GM18907 (cell line): ENCODE results near the gene REG4.
"Not testable (repeated sequence)": the region's sequence is repeated elsewhere in the genome, so short reads cannot be mapped to it uniquely, and the experiment has no call there.

Experiments
- ATAC-seq: cut with Tn5 transposase; IDR thresholded peaks from one replicate; pipeline ENCODE4 v1.9.1; 2021; ENCODE audit warnings: mild to moderate bottlenecking, moderate library complexity; ENCODE audit not compliant: unreplicated experiment

The REG4 gene

GRCh38 chr1:119808491-119808890 is 2.8 kb downstream of the REG4 start:
- ATAC-seq, result no peak

DNA sequence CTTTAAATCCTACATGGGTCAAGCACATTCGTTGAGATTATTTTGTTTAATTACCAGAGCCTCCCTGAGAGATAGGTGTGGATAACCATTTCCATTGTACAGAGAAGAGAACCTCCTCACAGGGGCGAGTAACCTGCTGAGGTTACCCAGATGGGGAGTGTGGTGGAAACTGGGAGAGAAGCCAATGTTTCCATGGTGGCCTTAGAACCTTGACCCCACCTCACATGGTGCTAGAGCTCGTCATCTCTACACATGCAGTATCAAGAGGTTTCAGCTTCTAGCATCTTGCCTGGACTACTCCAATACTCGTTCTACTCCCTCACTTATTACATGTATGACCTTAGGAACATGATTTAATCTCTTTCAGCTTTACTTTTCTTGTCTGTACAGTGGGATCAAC is 4.8 kb downstream of the REG4 start:
- no peak for ATAC-seq

- ATAC-seq, result no peak
Measured at GRCh38 chr1:119805746-119806145, 5.5 kb downstream of the REG4 start.

DNA sequence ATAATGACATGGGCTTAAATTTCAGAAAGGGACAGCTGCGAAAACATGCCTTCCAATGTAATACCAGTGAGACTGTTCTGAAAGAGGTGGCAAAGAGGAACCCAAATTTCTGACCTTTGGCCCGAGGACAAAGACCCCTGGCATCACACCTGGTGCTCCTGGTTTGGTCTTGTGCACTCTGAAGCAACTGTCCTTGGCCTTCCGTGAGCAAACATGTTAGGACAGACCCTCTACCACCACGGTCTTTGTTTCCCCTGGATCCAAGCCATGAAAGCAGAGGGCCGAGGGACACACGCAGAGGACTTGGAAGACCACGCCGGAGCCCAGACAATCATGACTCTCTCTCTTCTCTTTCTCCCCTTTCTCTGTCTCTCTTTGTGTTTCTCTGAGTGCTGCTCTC is 6.0 kb downstream of the REG4 start:
- ATAC-seq, result no peak

- ATAC-seq, result no peak
Measured at GRCh38 chr1:119799599-119800177, 11.6 kb downstream of the REG4 start.

GRCh38 chr1:119799003-119799402 is 12.3 kb downstream of the REG4 start:
- ATAC-seq, result no peak

GRCh38 chr1:119797606-119798005 is 13.7 kb downstream of the REG4 start:
- no peak for ATAC-seq

- no peak for ATAC-seq
Measured at GRCh38 chr1:119797162-119797561, 14.1 kb downstream of the REG4 start.

DNA sequence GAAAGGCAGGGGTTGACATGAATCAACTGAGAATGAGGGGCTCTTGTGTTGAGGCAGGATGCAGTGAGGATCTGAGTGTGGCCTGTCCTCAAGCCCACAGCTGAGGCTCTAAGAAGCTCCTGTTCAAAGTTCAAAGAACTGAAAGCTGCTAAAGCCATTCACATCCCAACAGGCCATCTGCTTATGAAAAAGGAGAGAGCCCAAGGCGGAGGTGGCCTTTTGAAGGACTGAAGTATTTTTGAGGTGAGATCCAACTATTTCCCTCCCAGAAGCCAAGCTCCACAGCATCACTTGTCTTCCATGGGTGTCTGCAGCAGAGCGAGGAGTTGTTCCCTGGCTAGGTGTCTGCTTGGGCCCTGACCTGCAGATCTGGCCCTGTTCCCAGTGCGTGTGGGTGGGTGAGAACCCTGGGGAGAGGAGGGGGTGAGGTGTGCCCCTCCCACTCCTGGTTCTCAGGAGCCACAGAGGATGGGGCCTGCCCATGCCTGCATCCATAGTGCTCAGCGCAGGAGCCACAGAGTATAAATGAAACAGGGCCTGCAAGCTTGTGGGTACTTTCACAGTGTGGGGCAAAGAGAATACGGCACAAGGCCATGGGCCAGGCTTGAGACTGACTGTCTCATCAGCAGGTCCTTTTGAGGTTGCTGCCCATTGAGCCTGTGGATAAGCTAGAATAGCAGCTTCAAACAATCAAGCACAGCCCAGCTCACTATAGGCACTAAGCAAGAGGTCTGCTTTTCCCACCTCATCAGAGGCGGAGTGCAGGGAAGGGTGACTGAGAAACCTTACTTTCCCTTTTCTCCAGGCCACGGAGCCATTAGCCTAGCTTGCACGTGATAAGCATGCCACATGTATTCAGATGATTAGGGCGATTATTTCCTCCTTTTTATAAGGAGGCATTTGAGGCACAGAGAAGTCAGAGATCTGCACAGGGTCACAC is 15.7 kb downstream of the REG4 start:
- no peak for ATAC-seq

- ATAC-seq, result no peak
Measured at GRCh38 chr1:119794876-119795240, 16.4 kb downstream of the REG4 start.

- ATAC-seq, result no peak
Measured at GRCh38 chr1:119794230-119794875, 16.9 kb downstream of the REG4 start.

- no peak for ATAC-seq
Measured at GRCh38 chr1:119791377-119791776, 19.9 kb downstream of the REG4 start.

GRCh38 chr1:119790451-119791198 is 20.6 kb downstream of the REG4 start:
- no peak for ATAC-seq

DNA sequence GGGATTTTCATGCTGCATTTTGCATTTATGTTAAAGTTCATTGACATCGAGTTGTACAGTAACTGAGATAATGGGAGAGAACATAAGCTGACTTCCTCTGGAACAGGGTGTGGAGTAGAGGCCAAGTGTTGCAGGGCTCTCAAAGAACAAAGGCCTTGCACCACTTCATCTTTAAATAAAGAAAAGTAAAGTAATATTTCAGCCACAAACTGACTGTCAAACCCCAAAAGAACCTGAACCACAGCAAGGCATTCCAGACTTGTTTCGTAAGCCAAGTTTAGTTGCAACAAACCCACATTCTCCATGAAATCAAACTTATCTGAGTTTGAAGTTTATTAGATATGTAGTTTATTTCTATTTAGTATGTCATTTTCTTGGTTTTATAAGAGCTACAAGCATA is 23.5 kb downstream of the REG4 start:
- ATAC-seq, result no peak

DNA sequence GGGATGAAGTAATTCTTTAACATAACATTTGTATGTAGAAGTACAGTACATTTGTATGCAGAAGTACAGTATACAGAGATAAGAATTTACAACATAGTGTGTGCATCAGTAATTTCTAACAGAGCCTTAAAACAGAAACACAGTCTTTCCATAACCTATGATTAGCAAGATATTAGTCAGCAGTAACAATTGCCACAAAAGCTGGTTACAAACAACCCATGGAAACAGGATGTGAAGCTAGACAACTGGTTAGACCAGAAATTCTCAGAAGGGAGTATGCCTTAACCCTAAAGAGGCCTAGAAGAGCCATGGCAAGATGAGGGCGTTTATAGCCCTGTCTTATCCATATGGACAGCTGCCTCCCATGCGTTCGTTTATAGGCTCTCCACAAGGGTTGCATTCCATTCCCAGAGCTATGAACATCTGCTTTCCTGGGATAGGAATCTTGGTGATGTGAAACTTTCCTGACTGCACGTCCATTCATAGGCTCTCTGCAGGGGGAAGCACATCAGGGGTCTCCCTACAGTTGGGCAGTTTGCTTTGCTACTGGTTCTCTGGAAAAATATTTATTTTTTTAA is 24.7 kb downstream of the REG4 start:
- ATAC-seq, result not testable (repeated sequence)

- not testable (repeated sequence) for ATAC-seq
Measured at GRCh38 chr1:119786046-119786445, 25.2 kb downstream of the REG4 start.

DNA sequence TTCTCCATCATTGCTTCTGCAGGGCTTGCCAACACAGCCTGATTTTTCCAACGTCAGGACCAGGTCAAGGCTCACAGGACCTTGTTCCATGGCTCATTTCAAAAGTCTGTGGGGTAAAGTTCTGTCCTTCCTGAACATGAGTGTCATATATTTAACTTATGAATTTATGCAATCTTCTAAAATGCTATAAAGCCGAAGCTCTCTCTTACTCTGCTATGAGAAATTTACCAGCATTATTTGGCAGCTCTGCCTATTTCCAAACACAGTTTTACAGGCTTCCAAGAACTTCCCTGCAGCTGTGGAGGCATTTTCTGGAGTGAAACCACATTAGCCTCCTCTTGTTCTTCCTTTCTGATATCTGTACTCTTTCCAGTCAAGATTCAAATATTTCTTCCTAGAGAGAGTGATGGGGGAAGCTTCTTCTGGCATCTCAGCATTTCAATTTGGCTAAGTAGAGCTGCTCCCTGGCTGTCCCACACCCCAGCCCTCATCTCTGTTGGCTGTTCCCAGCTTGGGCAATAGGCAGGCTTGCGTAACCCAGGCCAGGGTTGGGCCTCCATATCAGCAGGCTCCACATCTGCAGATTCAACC is 27.0 kb downstream of the REG4 start:
- ATAC-seq, result no peak

GRCh38 chr1:119783354-119784185 is 27.7 kb downstream of the REG4 start:
- ATAC-seq, result no peak

GRCh38 chr1:119782631-119783325 is 28.5 kb downstream of the REG4 start:
- no peak for ATAC-seq
